GM21447 (cell line): ENCODE results near the gene LRP1.

Experiments used
- ATAC-seq: cut with Tn5 transposase; IDR thresholded peaks from one replicate; pipeline ENCODE4 v1.9.1; 2021; ENCODE audit not compliant: unreplicated experiment

The LRP1 gene

GRCh38 chr12:57243521-57244311, 115.4 kb downstream of the LRP1 start:
- no peak for ATAC-seq

GRCh38 chr12:57244312-57244696, 116.0 kb downstream of the LRP1 start:
- ATAC-seq = no peak

GRCh38 chr12:57247041-57247440, 118.8 kb downstream of the LRP1 start:
- ATAC-seq = no peak

GRCh38 chr12:57248934-57249742, 120.9 kb downstream of the LRP1 start:
- ATAC-seq = no peak

- no peak for ATAC-seq
Observed at GRCh38 chr12:57250541-57250940, 122.3 kb downstream of the LRP1 start.

GRCh38 chr12:57250956-57251355, 122.7 kb downstream of the LRP1 start, which contains the start of gene STAC3:
TSS of gene STAC3 (minus strand) at chr12:57251187. CDS start at chr12:57249636, 1,551 bp downstream.
- ATAC-seq = no peak

- ATAC-seq = no peak
Observed at GRCh38 chr12:57254506-57255280, 126.4 kb downstream of the LRP1 start.

- no peak for ATAC-seq
Observed at GRCh38 chr12:57255916-57256315, 127.6 kb downstream of the LRP1 start.

GRCh38 chr12:57258977-57259970, 131.0 kb downstream of the LRP1 start:
- no peak for ATAC-seq

GRCh38 chr12:57260366-57260765, 132.1 kb downstream of the LRP1 start:
- ATAC-seq = no peak

- ATAC-seq = no peak
Observed at GRCh38 chr12:57261428-57261865, 133.2 kb downstream of the LRP1 start.

- no peak for ATAC-seq
Observed at GRCh38 chr12:57262126-57262822, 134.0 kb downstream of the LRP1 start.
